ENCODE measurements around the gene PPARG.

Gene PPARG

DNA sequence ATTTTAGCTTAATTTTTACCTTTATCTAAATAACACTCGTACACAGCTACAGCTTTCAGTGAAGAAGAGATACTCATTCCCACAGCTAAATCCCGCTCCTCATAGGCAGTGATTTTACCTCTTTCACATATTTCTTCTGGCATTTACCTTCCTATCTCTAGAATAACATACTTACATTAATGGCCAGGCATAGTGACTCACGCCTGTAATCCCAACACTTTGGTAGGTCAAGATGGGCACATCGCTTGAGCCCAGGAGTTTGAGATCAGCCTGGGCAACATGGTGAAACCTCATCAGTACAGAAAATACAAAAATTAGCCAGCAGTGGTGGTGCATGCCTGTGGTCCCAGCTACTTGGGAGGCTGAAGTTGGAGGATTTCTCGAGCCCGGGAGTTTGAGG is 80.2 kb downstream of the PPARG start:
- DNase-seq (ENCODE audit: low spot score): no peak
- in situ Hi-C loops (cut with MboI; ENCODE audit: low sequenced_read_pairs, unreplicated experiment): no loop called here
- TF ChIP-seq, protein P1, sequence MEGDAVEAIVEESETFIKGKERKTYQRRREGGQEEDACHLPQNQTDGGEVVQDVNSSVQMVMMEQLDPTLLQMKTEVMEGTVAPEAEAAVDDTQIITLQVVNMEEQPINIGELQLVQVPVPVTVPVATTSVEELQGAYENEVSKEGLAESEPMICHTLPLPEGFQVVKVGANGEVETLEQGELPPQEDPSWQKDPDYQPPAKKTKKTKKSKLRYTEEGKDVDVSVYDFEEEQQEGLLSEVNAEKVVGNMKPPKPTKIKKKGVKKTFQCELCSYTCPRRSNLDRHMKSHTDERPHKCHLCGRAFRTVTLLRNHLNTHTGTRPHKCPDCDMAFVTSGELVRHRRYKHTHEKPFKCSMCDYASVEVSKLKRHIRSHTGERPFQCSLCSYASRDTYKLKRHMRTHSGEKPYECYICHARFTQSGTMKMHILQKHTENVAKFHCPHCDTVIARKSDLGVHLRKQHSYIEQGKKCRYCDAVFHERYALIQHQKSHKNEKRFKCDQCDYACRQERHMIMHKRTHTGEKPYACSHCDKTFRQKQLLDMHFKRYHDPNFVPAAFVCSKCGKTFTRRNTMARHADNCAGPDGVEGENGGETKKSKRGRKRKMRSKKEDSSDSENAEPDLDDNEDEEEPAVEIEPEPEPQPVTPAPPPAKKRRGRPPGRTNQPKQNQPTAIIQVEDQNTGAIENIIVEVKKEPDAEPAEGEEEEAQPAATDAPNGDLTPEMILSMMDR (IDR thresholded peaks at IDR 0.05; ENCODE audit: borderline replicate concordance, control extremely low read depth, extremely low read depth, insufficient read depth, missing control alignments): no peak

- TF ChIP-seq, protein P1 (IDR thresholded peaks at IDR 0.05; ENCODE audit: borderline replicate concordance, control extremely low read depth, extremely low read depth, insufficient read depth, missing control alignments): no peak
- in situ Hi-C loops (cut with MboI; ENCODE audit: low sequenced_read_pairs, unreplicated experiment): no loop called here
- DNase-seq (ENCODE audit: low spot score): no peak
Measured at GRCh38 chr3:12369598-12369997, 80.7 kb downstream of the PPARG start.

GRCh38 chr3:12370758-12371157 is 81.9 kb downstream of the PPARG start:
- in situ Hi-C loops (cut with MboI; ENCODE audit: low sequenced_read_pairs, unreplicated experiment): no loop called here
- DNase-seq (ENCODE audit: low spot score): no peak

DNA sequence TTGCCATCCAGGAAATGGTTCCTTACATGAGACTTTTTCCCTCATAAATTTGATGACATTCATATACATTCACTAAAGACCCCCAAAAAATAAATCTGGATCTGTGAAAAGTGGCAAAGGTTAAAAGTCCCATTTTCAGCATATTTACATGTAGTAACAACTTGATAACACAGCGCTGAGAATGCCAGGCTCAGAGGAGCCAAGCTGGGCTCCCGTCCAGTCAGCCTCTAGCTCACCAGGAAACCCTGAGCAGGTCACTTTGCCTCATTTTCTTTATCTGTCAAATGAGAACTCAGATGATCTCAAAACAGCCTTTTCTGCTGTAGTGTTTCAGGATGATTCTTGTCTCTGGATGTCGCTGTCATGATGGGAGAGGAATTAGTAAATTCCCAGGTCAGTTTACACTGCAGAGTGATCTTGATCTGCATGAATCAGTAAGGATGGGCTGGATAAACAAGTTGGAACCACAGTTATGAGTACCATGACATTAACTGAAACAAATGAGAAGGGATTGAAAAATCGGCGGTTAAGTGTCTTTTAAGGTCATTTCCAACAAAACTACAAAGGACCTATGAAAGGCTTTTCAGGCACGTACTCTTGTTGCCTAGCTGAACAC is 82.8 kb downstream of the PPARG start:
- DNase-seq (ENCODE audit: low spot score): no peak
- TF ChIP-seq, protein P1 (IDR thresholded peaks at IDR 0.05; ENCODE audit: borderline replicate concordance, control extremely low read depth, extremely low read depth, insufficient read depth, missing control alignments): no peak
- in situ Hi-C loops (cut with MboI; ENCODE audit: low sequenced_read_pairs, unreplicated experiment): no loop called here

More at GRCh38 chr3:12370758-12371157, 81.9 kb downstream of the PPARG start:
- TF ChIP-seq, protein P1 (IDR thresholded peaks at IDR 0.05; ENCODE audit: borderline replicate concordance, control extremely low read depth, extremely low read depth, insufficient read depth, missing control alignments): no peak

GRCh38 chr3:12372741-12373280 is 83.9 kb downstream of the PPARG start:
- DNase-seq (ENCODE audit: low spot score): no peak
- TF ChIP-seq, protein P1 (IDR thresholded peaks at IDR 0.05; ENCODE audit: borderline replicate concordance, control extremely low read depth, extremely low read depth, insufficient read depth, missing control alignments): no peak
- in situ Hi-C loops (cut with MboI; ENCODE audit: low sequenced_read_pairs, unreplicated experiment): no loop called here

DNA sequence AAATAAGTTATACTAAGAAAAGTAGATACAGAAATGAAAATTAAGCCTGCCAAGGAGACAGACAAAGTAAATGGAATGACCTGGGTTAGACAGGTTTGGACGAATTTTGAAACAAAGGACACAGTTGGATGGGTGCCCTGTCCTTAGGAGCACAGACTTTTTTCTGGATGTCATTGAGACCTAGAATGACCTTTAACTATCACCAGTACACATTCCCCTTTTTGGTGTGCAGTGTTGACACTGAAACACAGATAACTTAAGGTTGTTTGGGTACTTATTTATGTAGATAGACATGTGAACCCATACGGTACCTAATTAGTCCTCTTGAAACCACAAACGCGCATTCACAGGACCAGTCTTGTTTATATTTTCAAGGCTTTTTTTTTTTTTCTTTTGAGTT is 86.7 kb downstream of the PPARG start:
- DNase-seq (ENCODE audit: low spot score): no peak
- TF ChIP-seq, protein P1 (IDR thresholded peaks at IDR 0.05; ENCODE audit: borderline replicate concordance, control extremely low read depth, extremely low read depth, insufficient read depth, missing control alignments): no peak
- in situ Hi-C loops (cut with MboI; ENCODE audit: low sequenced_read_pairs, unreplicated experiment): no loop called here
